Activated naive CD4-positive, alpha-beta T cell treated with anti-CD3 and anti-CD28 coated beads, Interleukin-2, amount 50 U/mL, for 16 hours (primary cell): ENCODE measurements around the gene KLHL26.
"Not testable (repeated sequence)": the region's sequence is repeated elsewhere in the genome, so short reads cannot be mapped to it uniquely, and the experiment has no call there.

ENCODE experiments used
- DNase-seq: peaks from one replicate; pipeline ENCODE4 v3.0.0-alpha.2; 2020

The KLHL26 gene

GRCh38 chr19:18636969-18637629 lies at the start of gene KLHL26:
Gene KLHL26, plus strand, starts transcription at chr19:18637028. Its CDS starts 27 bp downstream, at chr19:18637055.
- no peak for DNase-seq

GRCh38 chr19:18587561-18587960 lies 49.3 kb upstream of the KLHL26 start:
- DNase-seq: no peak

- DNase-seq: no peak
Observed at GRCh38 chr19:18587962-18588610, 48.7 kb upstream of the KLHL26 start.

GRCh38 chr19:18588611-18589379 lies 48.0 kb upstream of the KLHL26 start, which contains the start of gene REX1BD:
Gene REX1BD, plus strand, starts transcription at chr19:18588798. Its CDS starts 4 bp downstream, at chr19:18588802.
- DNase-seq: peak; percentile 90

- DNase-seq: peak; percentile 74
Observed at GRCh38 chr19:18589380-18590272, 47.2 kb upstream of the KLHL26 start.

- no peak for DNase-seq
Observed at GRCh38 chr19:18590273-18591272, 46.3 kb upstream of the KLHL26 start.

GRCh38 chr19:18591735-18592385 lies 45.0 kb upstream of the KLHL26 start:
- DNase-seq: no peak

GRCh38 chr19:18592732-18593131 lies 44.1 kb upstream of the KLHL26 start:
- DNase-seq: not testable (repeated sequence)

GRCh38 chr19:18593367-18594095 lies 43.3 kb upstream of the KLHL26 start:
- no peak for DNase-seq

GRCh38 chr19:18594096-18594823 lies 42.6 kb upstream of the KLHL26 start:
- peak; percentile 78 for DNase-seq

- DNase-seq: no peak
Observed at GRCh38 chr19:18594824-18595373, 41.9 kb upstream of the KLHL26 start.

GRCh38 chr19:18595475-18595874 lies 41.4 kb upstream of the KLHL26 start:
- DNase-seq: no peak

- no peak for DNase-seq
Observed at GRCh38 chr19:18596752-18597157, 40.1 kb upstream of the KLHL26 start.

- DNase-seq: no peak
Observed at GRCh38 chr19:18597809-18598660, 38.8 kb upstream of the KLHL26 start.

GRCh38 chr19:18599485-18599884 lies 37.3 kb upstream of the KLHL26 start:
- no peak for DNase-seq

- not testable (repeated sequence) for DNase-seq
Observed at GRCh38 chr19:18600692-18601397, 36.0 kb upstream of the KLHL26 start.

GRCh38 chr19:18601875-18602274 lies 35.0 kb upstream of the KLHL26 start:
- no peak for DNase-seq
